C4-2B (cell line): Measurements from ENCODE around the gene XYLT1.

ENCODE experiments used
- H3K27ac ChIP-seq: fragments of 450-650 bp; 2 replicates; pipeline ENCODE4 v1.5.1; 2017
- ZFX ChIP-seq: fragments of 450-650 bp; IDR thresholded peaks from 2 replicates; pipeline ENCODE4 v1.6.1; 2017
- TF ChIP-seq, protein P1 (sequence below): fragments of 450-650 bp; conservative IDR thresholded peaks from 2 replicates; pipeline ENCODE4 v1.5.1; 2017; ENCODE audit warnings: mild to moderate bottlenecking

Gene XYLT1

DNA sequence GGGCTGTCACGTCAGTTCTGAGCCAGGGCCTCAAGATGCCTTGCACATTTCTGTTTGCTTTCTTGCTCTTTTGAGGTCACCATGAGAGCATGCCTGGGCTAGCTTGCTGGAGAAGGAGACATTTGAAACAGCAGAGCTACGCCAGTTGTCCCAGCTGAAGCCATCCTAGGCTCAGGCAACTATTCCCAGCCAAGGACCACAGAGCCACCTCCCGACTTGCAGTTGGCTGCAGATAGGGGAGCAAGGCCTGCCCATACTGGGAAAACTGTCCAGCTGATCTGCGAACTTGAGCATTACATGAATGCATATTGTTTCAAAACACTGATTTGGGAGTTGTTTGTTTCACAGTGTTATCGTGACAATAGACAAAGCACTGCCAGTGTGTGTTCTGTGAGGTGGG, 340.8 kb downstream of the XYLT1 start:
- no peak for TF ChIP-seq ZFX
- TF ChIP-seq, protein P1, sequence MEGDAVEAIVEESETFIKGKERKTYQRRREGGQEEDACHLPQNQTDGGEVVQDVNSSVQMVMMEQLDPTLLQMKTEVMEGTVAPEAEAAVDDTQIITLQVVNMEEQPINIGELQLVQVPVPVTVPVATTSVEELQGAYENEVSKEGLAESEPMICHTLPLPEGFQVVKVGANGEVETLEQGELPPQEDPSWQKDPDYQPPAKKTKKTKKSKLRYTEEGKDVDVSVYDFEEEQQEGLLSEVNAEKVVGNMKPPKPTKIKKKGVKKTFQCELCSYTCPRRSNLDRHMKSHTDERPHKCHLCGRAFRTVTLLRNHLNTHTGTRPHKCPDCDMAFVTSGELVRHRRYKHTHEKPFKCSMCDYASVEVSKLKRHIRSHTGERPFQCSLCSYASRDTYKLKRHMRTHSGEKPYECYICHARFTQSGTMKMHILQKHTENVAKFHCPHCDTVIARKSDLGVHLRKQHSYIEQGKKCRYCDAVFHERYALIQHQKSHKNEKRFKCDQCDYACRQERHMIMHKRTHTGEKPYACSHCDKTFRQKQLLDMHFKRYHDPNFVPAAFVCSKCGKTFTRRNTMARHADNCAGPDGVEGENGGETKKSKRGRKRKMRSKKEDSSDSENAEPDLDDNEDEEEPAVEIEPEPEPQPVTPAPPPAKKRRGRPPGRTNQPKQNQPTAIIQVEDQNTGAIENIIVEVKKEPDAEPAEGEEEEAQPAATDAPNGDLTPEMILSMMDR: no peak
- no peak overlapping the region for H3K27ac ChIP-seq

DNA sequence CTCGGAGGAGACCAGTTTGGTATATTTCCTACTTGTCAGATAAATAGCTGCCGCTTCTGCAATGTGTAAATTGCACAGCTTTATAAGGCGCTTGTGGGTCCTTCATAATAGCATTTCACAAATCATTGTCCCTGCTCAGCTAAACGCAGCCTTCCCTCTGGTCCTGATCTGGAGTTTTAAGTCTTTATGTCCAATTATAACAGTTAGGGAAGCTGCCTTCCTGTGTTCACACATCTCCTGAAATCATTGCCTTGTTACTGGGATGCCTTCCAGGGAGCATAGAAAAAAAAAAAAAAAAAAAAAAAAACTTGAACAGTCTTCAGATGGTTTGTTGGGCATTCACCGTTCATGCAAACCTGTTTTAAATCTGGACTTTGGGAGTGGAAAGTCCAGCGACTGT, 342.0 kb downstream of the XYLT1 start:
- TF ChIP-seq, protein P1: no peak
- no peak for TF ChIP-seq ZFX
- H3K27ac ChIP-seq: no peak overlapping the region

DNA sequence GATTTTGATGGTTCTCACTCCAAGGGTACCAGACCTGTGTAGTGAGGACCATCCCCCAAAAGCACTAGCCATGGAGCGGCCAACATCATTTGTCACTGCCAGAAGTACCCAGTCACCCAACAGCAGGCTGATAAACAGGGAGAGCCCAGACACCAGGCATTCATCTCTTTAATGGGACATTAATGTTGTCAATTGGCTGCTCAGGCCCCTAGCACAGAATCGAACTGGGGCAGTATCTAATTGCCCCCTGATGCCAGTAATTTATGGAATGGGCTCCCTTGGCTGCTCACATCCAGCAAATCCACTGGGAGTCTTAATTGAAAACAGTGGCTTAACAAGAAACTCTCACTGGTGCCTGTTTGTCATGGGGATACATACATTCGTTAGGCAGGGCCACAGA, 344.6 kb downstream of the XYLT1 start:
- TF ChIP-seq, protein P1: no peak
- no peak for TF ChIP-seq ZFX
- H3K27ac ChIP-seq: no peak overlapping the region

DNA sequence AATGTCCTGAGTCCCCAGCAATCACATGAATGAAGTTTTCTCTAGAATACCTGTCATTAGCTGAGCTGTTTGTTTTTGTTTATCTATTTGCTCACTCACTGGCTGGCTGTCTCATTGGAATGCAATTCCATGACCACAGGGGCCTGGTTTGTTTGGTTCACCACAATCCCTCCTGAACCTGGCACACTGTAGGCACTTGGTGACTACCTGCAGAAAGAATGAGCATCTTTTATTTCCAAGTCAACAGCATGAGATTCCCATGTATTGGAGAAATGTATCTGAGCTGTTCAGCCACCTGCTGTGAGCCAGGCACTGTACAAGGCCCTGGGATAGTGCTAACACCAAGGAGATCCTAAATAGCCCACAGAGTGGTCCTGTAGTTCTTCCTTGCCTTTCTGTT, 345.1 kb downstream of the XYLT1 start:
- no peak overlapping the region for H3K27ac ChIP-seq
- TF ChIP-seq, protein P1: no peak
- TF ChIP-seq ZFX: no peak

DNA sequence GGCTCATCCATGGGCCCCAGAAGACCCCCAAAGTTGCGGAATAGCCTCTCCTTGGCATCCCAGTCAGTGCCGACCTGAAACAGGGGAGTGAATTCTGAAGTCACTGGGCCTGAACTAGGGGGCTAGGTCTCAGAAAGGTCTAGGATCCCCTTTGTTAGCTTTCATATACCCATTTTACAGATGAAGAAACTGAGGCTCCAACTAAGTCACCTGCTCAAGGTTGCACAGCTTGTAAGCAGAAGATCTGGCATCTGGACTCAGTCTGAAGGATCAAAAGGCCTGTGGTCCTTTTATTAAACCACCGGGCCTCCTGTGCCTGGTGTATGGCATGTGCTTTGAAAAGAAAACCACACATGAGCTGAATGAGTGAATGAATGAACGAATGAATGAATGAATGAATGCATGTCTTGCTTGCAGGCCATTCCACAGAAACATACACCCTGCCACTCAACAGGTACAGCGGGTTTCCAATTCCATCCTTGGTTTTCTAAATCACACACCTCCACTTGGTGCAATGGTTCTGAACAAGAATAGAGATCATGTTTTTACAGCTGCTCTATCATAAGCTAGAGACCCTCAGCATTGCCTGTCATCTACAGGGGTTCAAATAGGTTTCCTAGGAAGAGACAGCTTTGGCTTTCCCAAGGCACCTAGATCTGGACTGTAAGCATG, 352.7 kb downstream of the XYLT1 start:
- no peak for TF ChIP-seq ZFX
- TF ChIP-seq, protein P1: no peak
- H3K27ac ChIP-seq: no peak overlapping the region

DNA sequence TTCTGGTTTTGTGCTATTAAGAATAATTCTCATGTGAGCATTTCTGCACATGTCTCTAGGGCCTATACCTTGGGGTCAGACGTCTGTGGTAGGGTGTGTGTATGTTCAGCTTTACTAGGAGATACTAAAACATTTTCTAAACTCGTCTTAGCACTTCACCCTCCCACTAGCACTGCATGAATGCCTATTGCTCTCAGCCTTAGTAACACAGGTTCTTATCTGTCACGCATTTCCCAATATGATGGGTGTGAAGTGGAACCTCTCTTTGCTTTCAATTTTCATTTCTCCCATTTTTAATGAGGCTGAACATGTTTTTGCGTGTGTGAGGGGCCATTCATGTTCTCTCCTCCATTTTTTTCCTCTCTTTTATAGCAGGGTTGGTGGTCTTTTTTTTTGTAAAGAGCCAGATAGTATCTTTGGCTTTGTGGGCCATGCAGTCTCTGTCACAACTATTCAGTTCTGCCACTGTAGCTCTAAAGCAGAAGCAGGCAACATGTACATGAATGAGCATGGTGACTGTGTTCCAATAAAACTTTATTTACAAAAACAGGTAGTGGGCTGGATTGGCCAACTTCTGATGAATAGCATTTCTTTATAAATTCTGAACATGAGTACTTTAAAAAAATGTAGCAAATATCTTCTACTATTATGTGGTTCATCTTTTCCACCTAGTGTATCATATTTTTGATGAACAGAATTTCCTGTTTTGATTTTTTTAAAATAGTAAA, 354.0 kb downstream of the XYLT1 start:
- no peak overlapping the region for H3K27ac ChIP-seq
- no peak for TF ChIP-seq ZFX
- TF ChIP-seq, protein P1: no peak

DNA sequence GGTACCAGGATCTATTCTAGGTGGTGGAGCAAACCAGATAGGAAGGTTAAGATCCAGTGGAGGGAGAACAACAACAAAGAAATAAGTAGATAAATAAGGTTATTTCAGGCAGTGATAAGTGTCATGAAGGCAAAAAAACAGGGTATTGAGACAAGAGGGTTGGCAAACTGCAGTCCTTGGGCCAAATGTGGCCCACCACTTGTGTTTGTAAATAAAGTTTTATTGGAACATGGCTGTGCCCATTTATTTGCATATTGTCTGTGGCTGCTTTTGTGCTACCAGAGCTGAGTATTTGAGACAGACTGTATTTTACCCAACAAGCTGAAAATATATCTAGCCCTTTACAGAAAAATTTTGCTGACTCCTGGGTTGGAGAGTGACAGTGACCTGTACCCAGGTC, 361.3 kb downstream of the XYLT1 start:
- no peak overlapping the region for H3K27ac ChIP-seq
- TF ChIP-seq, protein P1: no peak
- TF ChIP-seq ZFX: no peak
